Epithelial cell of esophagus (primary cell): ENCODE measurements around the gene SSBP4.

Experiments
- DNase-seq: peaks from one replicate; pipeline ENCODE4 v3.0.0; 2010; ENCODE audit warnings: low read depth
- H3K4me3 ChIP-seq: 2 replicates; pipeline ENCODE4 v1.5.1; 2011; ENCODE audit warnings: mild to moderate bottlenecking, low read length, control low read depth
- CTCF ChIP-seq: IDR thresholded peaks from 2 replicates; pipeline ENCODE4 v1.5.1; 2011; ENCODE audit warnings: low read depth, mild to moderate bottlenecking, low read length, control low read depth, inconsistent platforms; ENCODE audit not compliant: insufficient read depth; ENCODE audit errors: missing control alignments

SSBP4 gene

GRCh38 chr19:18423258-18424020 is 4.2 kb downstream of the SSBP4 start:
- TF ChIP-seq CTCF = no peak
- H3K4me3 ChIP-seq = no peak overlapping the region
- no peak for DNase-seq

- H3K4me3 ChIP-seq = no peak overlapping the region
- DNase-seq = no peak
- no peak for TF ChIP-seq CTCF
Observed at GRCh38 chr19:18424122-18424889, 5.1 kb downstream of the SSBP4 start.

GRCh38 chr19:18424890-18425514 is 5.8 kb downstream of the SSBP4 start:
- TF ChIP-seq CTCF = no peak
- no peak for DNase-seq

GRCh38 chr19:18425515-18426415 is 6.6 kb downstream of the SSBP4 start:
- H3K4me3 ChIP-seq = no peak overlapping the region
- no peak for TF ChIP-seq CTCF
- DNase-seq = no peak

More at GRCh38 chr19:18424890-18425514, 5.8 kb downstream of the SSBP4 start:
- no peak overlapping the region for H3K4me3 ChIP-seq

- H3K4me3 ChIP-seq = no peak overlapping the region
- DNase-seq = no peak
- TF ChIP-seq CTCF = no peak
Observed at GRCh38 chr19:18426416-18426767, 7.2 kb downstream of the SSBP4 start.

GRCh38 chr19:18427080-18427742 is 8.0 kb downstream of the SSBP4 start:
- no peak for TF ChIP-seq CTCF
- no peak overlapping the region for H3K4me3 ChIP-seq
- DNase-seq = no peak
